Kasumi-1 (cell line): ENCODE results near the gene GPX2.

Experiments
- DNase-seq, 2 experiments: peaks; one replicate each; lab custom pipeline; 2025; lab: John Stamatoyannopoulos, UW

The GPX2 gene

DNA sequence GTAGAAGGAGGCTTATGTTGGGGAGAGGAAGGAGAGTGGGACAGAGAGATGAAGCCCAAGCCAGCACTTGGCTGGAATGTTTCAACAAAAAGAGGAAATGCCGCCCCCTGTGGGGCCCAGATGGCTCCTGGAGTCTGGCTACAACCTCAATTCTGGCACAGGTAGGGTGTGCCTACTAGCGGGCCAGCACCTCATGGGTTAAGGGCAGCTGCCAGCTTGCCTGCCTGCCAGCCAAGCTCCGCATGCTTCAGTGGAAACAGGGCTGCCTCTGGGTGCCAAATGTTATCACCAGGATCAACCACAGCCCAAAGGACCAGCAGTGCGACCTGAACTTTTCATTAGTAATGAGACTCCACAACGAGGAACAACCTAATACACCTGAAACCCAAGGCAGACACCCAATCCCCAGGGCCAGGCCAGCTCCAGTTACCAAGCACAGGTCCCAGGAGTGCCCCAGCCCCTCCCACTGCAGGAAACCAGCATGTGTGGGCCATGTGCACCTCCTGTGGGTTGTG lies 18.3 kb upstream of the GPX2 start:
- no peak for DNase-seq

DNA sequence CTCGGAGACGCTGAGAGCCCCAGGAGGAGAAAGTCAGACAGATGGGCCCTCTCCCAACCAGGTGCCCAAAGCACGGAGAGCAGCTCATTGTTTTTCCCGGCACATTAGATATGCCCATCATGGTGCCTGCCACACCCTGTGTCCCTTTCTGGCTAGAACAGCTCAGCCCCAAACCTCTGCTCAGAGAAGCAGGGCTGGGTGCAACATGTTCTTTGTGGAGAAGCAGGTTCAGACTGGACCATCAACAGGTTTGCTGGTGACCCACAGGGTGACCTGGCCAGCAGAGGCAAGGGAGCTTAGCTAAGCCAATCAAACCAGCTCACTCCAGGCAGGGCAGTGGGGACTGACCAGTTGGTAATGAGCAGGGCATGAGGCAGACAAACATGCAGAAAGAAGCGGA lies 16.2 kb upstream of the GPX2 start:
- no peak for DNase-seq

DNA sequence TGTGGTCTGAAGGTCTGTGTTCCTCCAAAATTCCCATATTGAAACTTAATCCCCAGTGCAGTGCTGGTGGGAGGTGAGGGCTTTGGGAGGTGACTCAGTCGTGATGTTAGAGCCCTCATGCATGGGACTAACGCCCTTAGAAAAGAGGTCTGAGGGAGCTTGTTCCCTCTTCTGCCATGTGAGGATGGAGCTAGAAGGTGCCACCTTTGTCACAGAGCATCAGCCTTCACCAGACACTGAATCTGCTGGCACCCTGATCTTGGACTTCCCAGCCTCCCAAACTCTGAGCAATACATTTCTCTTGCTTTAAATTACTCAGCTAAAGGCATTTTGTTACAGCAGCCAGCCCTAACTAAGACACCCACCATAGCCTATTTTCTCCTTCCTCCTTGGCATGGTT lies 15.7 kb upstream of the GPX2 start:
- DNase-seq = no peak

- no peak for DNase-seq
Measured at GRCh38 chr14:64956697-64957406, 14.3 kb upstream of the GPX2 start.

- DNase-seq = no peak
Measured at GRCh38 chr14:64955297-64955696, 12.8 kb upstream of the GPX2 start.

DNA sequence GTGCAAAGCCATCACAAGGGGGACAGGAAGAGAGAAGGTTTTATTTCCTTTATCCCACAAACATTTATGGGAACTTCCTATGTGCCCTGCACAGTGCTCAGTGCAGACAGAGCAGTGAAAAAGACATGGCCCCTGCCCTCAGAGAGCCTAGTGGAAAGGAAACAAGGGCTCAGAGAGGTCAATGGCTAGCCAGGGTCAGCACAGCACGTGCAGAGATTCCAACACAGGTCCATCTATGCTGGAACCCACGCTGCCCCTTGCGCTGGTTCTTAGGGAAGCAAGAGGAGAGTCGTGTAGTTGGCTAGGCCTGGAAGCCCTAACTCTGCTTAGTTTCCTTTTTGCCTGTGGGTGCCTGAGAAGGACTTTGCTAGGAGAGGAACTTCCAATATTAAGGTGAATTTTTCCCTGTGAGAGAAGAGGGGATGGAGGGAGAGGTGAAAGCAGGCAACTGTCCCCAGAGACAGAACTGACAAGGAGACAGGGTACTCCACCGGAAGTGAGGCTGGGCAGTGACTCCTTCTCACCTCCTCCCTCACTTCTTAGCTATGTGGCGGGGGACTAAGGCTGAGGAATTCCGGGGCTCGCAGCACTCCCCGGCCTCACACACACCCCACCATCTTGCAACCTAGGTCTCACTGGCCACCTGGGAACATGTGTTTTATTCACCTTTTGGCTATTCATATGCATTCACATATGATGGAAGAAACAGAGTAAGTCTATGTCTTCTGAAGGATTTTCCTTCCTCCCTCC lies 12.1 kb upstream of the GPX2 start:
- DNase-seq = no peak

GRCh38 chr14:64953661-64954060 lies 11.1 kb upstream of the GPX2 start:
- DNase-seq = no peak

DNA sequence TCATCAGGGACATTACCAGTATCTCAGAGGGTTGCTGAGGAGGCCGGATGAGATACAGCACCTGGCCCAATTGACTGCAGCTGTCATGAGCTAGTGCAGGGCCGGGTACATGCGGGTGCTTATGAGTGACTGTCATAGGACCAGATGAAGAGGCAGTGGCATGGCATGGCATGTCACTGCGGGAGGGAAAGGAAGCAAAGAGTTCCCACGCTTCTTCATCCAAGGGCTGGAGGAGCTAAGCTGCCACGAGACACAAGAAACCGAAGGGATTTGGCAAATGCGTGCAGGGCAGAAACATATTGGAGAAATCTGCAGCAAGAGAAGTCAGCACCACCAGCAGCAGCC lies 10.7 kb upstream of the GPX2 start:
- no peak for DNase-seq

GRCh38 chr14:64952598-64953309 lies 10.2 kb upstream of the GPX2 start:
- DNase-seq = no peak

DNA sequence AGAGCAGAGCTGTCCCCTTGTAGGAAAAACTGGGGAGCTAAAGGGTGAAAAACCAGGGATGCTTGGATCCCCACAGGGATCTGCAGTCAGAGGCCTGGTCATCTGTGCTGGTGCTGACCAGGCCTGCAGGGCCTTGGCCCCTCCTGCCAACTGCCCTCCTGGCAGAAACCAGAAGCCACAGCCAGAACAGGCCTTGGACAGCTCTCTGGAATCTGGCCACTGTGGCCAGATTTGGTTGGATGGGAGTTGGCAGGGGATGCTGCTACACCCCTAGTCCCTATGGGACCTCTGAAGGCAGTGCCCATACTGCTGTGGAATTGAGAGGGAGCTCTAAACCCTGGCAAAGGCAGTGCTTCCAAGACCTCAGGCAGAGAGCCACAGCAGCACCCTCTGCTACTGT lies 9.2 kb upstream of the GPX2 start:
- DNase-seq = no peak

DNA sequence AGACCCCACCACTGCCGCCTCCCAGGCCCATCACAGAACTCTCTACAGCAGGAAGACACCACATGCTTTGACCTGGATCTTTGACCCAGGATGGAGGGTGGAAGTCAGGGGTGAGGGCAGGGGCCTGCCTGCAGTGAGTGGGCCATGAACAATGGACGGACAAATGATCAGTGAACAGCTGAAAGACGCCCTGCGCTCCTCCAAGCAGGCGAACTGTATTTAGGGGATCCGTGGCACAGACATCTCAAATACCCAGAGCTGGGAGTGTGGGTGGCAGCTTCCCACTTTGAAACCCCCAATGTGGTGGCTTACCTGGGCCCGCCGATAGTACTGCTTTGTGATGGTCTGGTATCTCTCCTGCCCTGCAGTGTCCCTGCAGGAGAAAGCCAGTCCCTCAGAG lies 8.7 kb upstream of the GPX2 start:
- no peak for DNase-seq

- no peak for DNase-seq
Measured at GRCh38 chr14:64950889-64951288, 8.3 kb upstream of the GPX2 start.

DNA sequence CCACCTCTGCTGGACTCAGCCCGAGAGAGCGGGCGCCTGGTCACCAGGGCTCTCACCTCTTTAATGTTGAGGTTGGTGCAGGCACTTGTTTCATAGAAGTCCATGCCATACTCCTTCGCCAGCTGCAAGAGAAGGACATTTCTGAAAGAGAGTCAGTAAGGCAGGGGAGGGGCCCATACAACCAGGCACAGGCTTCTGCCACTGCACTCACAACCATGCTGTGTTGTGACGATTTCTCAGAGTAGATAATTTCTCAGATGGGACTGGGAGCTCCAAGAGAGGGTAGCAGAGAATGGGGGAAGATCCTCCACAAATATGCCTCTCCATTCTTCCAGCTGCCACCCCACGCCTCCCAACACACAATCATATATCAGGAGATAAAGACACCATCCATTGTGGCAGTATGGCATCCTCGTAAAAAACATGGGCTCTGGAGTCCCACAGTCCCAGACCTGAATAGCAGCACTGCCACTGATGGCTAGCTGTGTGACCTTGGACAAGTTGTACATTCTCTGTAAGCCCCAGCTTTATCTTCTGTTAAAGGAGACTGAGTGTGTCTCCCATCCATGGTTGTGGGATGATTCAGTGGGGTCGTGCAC lies 6.2 kb upstream of the GPX2 start:
- DNase-seq = no peak

DNA sequence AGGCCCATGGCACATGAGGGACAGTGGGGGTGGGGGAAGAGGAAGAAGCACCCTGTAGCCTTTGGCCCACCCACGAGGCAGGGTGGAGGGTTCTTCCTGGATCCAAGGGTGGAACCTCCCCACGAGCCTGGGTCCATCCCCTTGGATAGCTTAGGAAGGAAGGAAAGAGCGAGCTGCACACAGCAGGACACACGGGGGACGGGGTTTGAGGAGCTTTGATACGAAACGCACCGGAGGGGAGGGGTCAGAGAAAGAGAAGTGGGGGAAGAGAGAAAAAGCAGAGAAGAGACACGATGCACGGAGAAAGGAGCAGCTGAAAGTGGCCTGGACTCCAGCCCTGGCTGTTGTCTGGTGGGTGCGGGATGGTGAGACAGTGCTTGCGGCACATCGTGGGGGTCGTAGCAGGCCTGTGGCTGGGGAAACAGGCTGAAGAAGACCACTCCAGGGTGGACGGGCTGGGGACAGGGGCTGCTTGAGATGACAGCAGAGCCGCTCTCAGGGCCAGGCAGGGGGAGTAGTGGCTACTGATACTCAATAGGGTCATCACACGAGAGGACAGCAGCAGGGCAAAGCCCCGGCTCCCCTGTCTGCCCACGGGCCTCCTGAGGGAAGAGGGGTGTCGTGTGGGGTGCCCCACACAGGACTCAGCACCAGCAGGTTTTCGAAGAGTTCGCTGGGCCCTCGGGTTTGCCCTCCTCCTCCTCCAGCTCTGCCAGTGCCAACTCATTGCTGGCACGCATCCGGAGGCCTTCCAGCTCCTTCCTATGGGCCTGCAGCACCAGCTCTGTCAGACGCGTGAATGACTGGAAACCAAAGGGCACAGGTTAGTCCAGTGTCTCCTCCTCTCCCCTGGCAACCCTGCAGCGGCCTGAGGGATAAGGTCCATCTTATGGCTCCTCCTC lies 5.4 kb upstream of the GPX2 start:
- no peak for DNase-seq

- no peak for DNase-seq
Measured at GRCh38 chr14:64946310-64947045, 3.9 kb upstream of the GPX2 start.

GRCh38 chr14:64945431-64946178 lies 3.1 kb upstream of the GPX2 start:
- no peak for DNase-seq

GRCh38 chr14:64944861-64945260 lies 2.3 kb upstream of the GPX2 start:
- DNase-seq = no peak

DNA sequence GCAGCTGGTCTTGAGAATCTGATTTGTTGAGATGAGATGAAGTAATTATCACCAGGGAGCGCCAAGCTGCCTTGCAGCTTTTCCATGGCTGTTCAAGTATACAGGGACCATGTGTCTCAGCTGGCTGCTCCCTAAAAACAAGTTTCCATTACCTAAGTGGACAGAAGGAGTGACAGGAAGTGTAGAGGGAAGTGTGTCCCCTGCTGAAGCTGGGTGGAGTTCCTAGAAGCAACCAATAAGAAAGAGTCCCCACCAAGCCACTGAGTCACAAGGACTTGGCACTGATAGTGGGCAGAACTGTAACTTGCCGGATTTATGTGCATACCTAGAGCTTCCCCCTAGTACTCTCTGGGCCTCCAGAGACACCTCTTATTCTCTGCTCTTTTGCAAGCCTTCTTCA lies 1.5 kb upstream of the GPX2 start:
- no peak for DNase-seq

DNA sequence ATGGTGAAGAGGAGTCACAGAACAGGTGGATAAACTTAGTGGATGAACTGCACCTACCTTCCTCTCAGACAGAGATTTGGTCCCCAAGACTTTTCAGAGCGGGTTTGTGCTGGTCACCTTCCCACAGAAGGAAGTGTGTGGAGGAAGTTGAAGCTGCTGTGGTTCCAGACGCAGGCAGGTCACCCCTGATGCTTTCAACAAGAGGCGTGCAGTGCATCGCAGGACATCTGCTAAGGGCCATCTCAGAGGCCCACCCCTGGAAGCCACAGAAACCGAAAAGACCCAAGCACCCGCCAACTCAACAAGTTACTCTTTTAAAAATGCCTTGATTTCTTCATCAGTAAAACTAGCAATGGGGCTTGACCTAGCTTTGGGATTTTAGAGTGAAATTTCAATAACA lies 1.0 kb upstream of the GPX2 start:
- no peak for DNase-seq

GRCh38 chr14:64940336-64940910 lies 2.1 kb downstream of the GPX2 start:
- no peak for DNase-seq
